ENCODE data around the gene MPRIP. TPM values are rescaled to one million over a fixed set of nuclear protein-coding genes. Genes with fewer than 3 reads are reported as not detected.

The MPRIP gene
- polyA plus RNA-seq, 1 donor (not counting 4 experiments of a cell fraction or from before 2014, with no cell fraction given), result 113 TPM

GRCh38 chr17:17216776-17217175 is 174.5 kb downstream of the MPRIP start:
- H3K4me2 ChIP-seq (ENCODE audit: control insufficient read depth, extremely low read depth, insufficient read depth, low read depth, low read length), result no peak overlapping the region
- dilution Hi-C loops (cut with MboI; ENCODE audit: extremely low pct_ligation_motif_present, low sequenced_read_pairs), result no loop called here
- no peak overlapping the region for H3K4me3 ChIP-seq (ENCODE audit: control insufficient read depth in 2 of 3, extremely low read depth in 1 of 3, insufficient read depth in 2 of 3, low read depth in 1 of 3, low read length in 3 of 3)
- H3K4me1 ChIP-seq (ENCODE audit: control insufficient read depth, extremely low read depth, insufficient read depth, low read length), result no peaks in the 10 kb centered on the region
- no peaks in the 10 kb centered on the region for H3K9me3 ChIP-seq (ENCODE audit: control insufficient read depth, low read depth, low read length)
- H2AFZ ChIP-seq (ENCODE audit: control insufficient read depth, low read length), result no peak overlapping the region
- FAIRE-seq (no peak), DNase-seq (ENCODE audit: low read depth, low spot score) (no peak)
- TF ChIP-seq CTCF (optimal IDR thresholded peaks at IDR 0.05 in 1 of 3, IDR thresholded peaks at IDR 0.05 in 1 of 3, conservative IDR thresholded peaks at IDR 0.05 in 1 of 3; ENCODE audit: extremely low read depth in 1 of 3, insufficient read depth in 2 of 3, low read length in 3 of 3) (no peak), EZH2 (IDR thresholded peaks at IDR 0.05; ENCODE audit: low read length) (no peak)
- H3K27me3 ChIP-seq (ENCODE audit: control insufficient read depth, extremely low read depth, insufficient read depth, low read length), result no peaks in the 10 kb centered on the region
- no peak overlapping the region for H3K9ac ChIP-seq (ENCODE audit: control insufficient read depth, extremely low read depth, insufficient read depth, low read length)
- no peaks in the 10 kb centered on the region for H3K79me2 ChIP-seq (ENCODE audit: control insufficient read depth, insufficient read depth, low read length)
- no peak overlapping the region for H3K27ac ChIP-seq (ENCODE audit: control insufficient read depth, insufficient read depth, low read length)
- peaks cover 2% of the 10 kb centered on the region for H4K20me1 ChIP-seq (ENCODE audit: control insufficient read depth, extremely low read depth, insufficient read depth, low read length)
- H3K9me1 ChIP-seq (ENCODE audit: control insufficient read depth, extremely low read depth, insufficient read depth, low read length), result no peaks in the 10 kb centered on the region
- peaks cover 29 to 61% of the 10 kb centered on the region in 2 experiments for H3K36me3 ChIP-seq (ENCODE audit: control insufficient read depth in 2 of 2, extremely low read depth in 1 of 2, insufficient read depth in 2 of 2, low read length in 2 of 2)

GRCh38 chr17:17217995-17218394 is 175.7 kb downstream of the MPRIP start:
- no peak overlapping the region for H3K4me2 ChIP-seq (ENCODE audit: control insufficient read depth, extremely low read depth, insufficient read depth, low read depth, low read length)
- DNase-seq (ENCODE audit: low read depth, low spot score) (no peak), FAIRE-seq (no peak)
- H3K36me3 ChIP-seq (ENCODE audit: control insufficient read depth in 2 of 2, extremely low read depth in 1 of 2, insufficient read depth in 2 of 2, low read length in 2 of 2), result peaks cover 34 to 65% of the 10 kb centered on the region in 2 experiments
- TF ChIP-seq EZH2 (IDR thresholded peaks at IDR 0.05; ENCODE audit: low read length) (no peak), CTCF (optimal IDR thresholded peaks at IDR 0.05 in 1 of 3, IDR thresholded peaks at IDR 0.05 in 1 of 3, conservative IDR thresholded peaks at IDR 0.05 in 1 of 3; ENCODE audit: extremely low read depth in 1 of 3, insufficient read depth in 2 of 3, low read length in 3 of 3) (no peak)
- peaks cover 2% of the 10 kb centered on the region for H4K20me1 ChIP-seq (ENCODE audit: control insufficient read depth, extremely low read depth, insufficient read depth, low read length)
- dilution Hi-C loops (cut with MboI; ENCODE audit: extremely low pct_ligation_motif_present, low sequenced_read_pairs), result no loop called here
- no peaks in the 10 kb centered on the region for H3K4me1 ChIP-seq (ENCODE audit: control insufficient read depth, extremely low read depth, insufficient read depth, low read length)
- no peak overlapping the region for H3K27ac ChIP-seq (ENCODE audit: control insufficient read depth, insufficient read depth, low read length)
- no peak overlapping the region for H2AFZ ChIP-seq (ENCODE audit: control insufficient read depth, low read length)
- H3K9me3 ChIP-seq (ENCODE audit: control insufficient read depth, low read depth, low read length), result no peaks in the 10 kb centered on the region
- no peaks in the 10 kb centered on the region for H3K9me1 ChIP-seq (ENCODE audit: control insufficient read depth, extremely low read depth, insufficient read depth, low read length)
- H3K9ac ChIP-seq (ENCODE audit: control insufficient read depth, extremely low read depth, insufficient read depth, low read length), result no peak overlapping the region
- H3K27me3 ChIP-seq (ENCODE audit: control insufficient read depth, extremely low read depth, insufficient read depth, low read length), result no peaks in the 10 kb centered on the region
- no peak overlapping the region for H3K4me3 ChIP-seq (ENCODE audit: control insufficient read depth in 2 of 3, extremely low read depth in 1 of 3, insufficient read depth in 2 of 3, low read depth in 1 of 3, low read length in 3 of 3)
- no peaks in the 10 kb centered on the region for H3K79me2 ChIP-seq (ENCODE audit: control insufficient read depth, insufficient read depth, low read length)
